HL-60 (cell line): ENCODE data around the gene CNPY2.

Experiments
- GABPA ChIP-seq: IDR thresholded peaks from 2 replicates; pipeline ENCODE4 v1.6.1; 2012; ENCODE audit warnings: low read depth
- POLR2AphosphoS5 ChIP-seq: IDR thresholded peaks from 2 replicates; pipeline ENCODE4 v1.6.1; 2012; ENCODE audit warnings: low read depth
- TF ChIP-seq, protein P1 (sequence below): IDR thresholded peaks from one replicate; pipeline ENCODE4 v1.5.1; 2011; ENCODE audit warnings: low read length, control low read depth, inconsistent platforms; ENCODE audit not compliant: insufficient read depth
- TF ChIP-seq, protein P2 (sequence below): IDR thresholded peaks from 2 replicates; pipeline ENCODE4 v1.6.1; 2012; ENCODE audit warnings: low read depth; ENCODE audit not compliant: insufficient replicate concordance

DNA sequence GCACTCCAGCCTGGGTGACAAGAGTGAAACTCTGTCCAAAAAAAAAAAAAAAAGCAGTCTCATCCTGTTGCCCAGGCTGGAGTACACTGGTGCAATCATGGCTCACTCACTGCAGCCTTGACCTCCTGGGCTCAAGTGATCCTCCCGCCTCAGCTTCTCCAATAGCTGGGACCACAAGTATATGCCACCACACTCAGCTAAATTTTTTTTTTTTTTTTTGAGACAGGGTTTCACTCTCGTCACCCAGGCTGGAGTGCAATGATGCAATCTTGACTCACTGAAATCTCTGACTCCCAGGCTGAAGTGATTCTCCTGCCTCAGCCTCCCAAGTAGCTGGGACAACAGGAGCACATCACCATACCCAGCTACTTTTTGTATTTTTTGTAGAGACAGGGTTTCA, 5.2 kb upstream of the CNPY2 start:
- TF ChIP-seq, protein P1, sequence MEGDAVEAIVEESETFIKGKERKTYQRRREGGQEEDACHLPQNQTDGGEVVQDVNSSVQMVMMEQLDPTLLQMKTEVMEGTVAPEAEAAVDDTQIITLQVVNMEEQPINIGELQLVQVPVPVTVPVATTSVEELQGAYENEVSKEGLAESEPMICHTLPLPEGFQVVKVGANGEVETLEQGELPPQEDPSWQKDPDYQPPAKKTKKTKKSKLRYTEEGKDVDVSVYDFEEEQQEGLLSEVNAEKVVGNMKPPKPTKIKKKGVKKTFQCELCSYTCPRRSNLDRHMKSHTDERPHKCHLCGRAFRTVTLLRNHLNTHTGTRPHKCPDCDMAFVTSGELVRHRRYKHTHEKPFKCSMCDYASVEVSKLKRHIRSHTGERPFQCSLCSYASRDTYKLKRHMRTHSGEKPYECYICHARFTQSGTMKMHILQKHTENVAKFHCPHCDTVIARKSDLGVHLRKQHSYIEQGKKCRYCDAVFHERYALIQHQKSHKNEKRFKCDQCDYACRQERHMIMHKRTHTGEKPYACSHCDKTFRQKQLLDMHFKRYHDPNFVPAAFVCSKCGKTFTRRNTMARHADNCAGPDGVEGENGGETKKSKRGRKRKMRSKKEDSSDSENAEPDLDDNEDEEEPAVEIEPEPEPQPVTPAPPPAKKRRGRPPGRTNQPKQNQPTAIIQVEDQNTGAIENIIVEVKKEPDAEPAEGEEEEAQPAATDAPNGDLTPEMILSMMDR: no peak
- TF ChIP-seq POLR2AphosphoS5: no peak
- no peak for TF ChIP-seq GABPA
- TF ChIP-seq, protein P2, sequence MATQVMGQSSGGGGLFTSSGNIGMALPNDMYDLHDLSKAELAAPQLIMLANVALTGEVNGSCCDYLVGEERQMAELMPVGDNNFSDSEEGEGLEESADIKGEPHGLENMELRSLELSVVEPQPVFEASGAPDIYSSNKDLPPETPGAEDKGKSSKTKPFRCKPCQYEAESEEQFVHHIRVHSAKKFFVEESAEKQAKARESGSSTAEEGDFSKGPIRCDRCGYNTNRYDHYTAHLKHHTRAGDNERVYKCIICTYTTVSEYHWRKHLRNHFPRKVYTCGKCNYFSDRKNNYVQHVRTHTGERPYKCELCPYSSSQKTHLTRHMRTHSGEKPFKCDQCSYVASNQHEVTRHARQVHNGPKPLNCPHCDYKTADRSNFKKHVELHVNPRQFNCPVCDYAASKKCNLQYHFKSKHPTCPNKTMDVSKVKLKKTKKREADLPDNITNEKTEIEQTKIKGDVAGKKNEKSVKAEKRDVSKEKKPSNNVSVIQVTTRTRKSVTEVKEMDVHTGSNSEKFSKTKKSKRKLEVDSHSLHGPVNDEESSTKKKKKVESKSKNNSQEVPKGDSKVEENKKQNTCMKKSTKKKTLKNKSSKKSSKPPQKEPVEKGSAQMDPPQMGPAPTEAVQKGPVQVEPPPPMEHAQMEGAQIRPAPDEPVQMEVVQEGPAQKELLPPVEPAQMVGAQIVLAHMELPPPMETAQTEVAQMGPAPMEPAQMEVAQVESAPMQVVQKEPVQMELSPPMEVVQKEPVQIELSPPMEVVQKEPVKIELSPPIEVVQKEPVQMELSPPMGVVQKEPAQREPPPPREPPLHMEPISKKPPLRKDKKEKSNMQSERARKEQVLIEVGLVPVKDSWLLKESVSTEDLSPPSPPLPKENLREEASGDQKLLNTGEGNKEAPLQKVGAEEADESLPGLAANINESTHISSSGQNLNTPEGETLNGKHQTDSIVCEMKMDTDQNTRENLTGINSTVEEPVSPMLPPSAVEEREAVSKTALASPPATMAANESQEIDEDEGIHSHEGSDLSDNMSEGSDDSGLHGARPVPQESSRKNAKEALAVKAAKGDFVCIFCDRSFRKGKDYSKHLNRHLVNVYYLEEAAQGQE: no peak
